Activated T-cell treated with anti-CD3 and anti-CD28 coated beads, Interleukin-2, amount 50 U/mL, for 24 hours (primary cell): Measurements from ENCODE around the gene TOM1L2.
A peak's percentile ranks its signal among the peaks of the same experiment; 100 is the strongest.

Source experiments
- DNase-seq: peaks from one replicate; pipeline ENCODE4 v3.0.0-alpha.2; 2020
- H3K27ac Mint-ChIP-seq: 2 replicates; pipeline ENCODE4 v1.8.0; 2020; ENCODE audit warnings: mild to moderate bottlenecking, mixed read lengths
- H3K27me3 Mint-ChIP-seq: 2 replicates; pipeline ENCODE4 v1.8.0; 2020; ENCODE audit warnings: mixed read lengths
- H3K36me3 Mint-ChIP-seq: 2 replicates; pipeline ENCODE4 v1.8.0; 2020; ENCODE audit warnings: low read depth, mixed read lengths
- H3K4me1 Mint-ChIP-seq: 2 replicates; pipeline ENCODE4 v1.8.0; 2020; ENCODE audit warnings: low read depth, mixed read lengths
- H3K4me3 Mint-ChIP-seq: 2 replicates; pipeline ENCODE4 v1.8.0; 2020; ENCODE audit warnings: mild to moderate bottlenecking, moderate library complexity, mixed read lengths
- H3K9me3 Mint-ChIP-seq: 2 replicates; pipeline ENCODE4 v1.8.0; 2020; ENCODE audit warnings: mixed read lengths

Gene TOM1L2

DNA sequence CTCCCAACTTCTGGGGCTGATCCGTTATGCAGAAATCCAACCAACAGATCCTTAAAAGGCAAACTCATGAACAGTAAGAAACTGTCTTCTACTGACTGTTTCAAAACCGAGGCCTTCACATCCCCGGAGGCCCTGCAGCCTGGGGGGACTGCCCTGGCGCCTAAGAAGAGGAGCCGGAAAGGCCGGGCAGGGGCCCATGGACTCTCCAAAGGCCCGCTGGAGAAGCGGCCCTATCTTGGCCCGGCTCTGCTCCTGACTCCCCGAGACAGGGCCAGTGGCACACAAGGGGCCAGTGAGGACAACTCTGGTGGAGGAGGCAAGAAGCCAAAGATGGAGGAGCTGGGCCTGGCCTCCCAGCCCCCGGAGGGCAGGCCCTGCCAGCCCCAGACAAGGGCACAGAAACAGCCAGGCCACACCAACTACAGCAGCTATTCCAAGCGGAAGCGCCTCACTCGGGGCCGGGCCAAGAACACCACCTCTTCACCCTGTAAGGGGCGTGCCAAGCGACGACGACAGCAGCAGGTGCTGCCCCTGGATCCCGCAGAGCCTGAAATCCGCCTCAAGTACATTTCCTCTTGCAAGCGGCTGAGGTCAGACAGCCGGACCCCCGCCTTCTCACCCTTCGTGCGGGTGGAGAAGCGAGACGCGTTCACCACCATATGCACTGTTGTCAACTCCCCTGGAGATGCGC, 174.9 kb downstream of the TOM1L2 start:
- peaks cover 17% of the 10 kb centered on the region for H3K4me1 Mint-ChIP-seq
- H3K27ac Mint-ChIP-seq: peak overlapping the region; percentile 29
- H3K4me3 Mint-ChIP-seq: no peak overlapping the region
- no peak for DNase-seq
- no peaks in the 10 kb centered on the region for H3K9me3 Mint-ChIP-seq
- no peaks in the 10 kb centered on the region for H3K27me3 Mint-ChIP-seq
- H3K36me3 Mint-ChIP-seq: peaks cover 47% of the 10 kb centered on the region

DNA sequence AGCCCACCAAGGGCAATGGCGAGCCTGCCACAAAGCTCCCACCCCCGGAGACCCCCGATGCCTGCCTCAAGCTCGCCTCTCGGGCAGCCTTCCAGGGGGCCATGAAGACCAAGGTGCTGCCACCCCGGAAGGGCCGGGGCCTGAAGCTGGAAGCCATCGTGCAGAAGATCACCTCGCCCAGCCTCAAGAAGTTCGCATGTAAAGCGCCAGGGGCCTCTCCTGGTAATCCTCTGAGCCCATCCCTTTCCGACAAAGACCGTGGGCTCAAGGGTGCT, 175.5 kb downstream of the TOM1L2 start:
- Mint-ChIP-seq H3K9me3 (no peaks in the 10 kb centered on the region), H3K27me3 (no peaks in the 10 kb centered on the region), H3K4me1 (peaks cover 22% of the 10 kb centered on the region), H3K27ac (no peak overlapping the region), H3K36me3 (peaks cover 47% of the 10 kb centered on the region), H3K4me3 (no peak overlapping the region)
- DNase-seq: no peak

- Mint-ChIP-seq H3K9me3 (no peaks in the 10 kb centered on the region), H3K4me3 (no peak overlapping the region), H3K27ac (no peak overlapping the region), H3K4me1 (peaks cover 25% of the 10 kb centered on the region), H3K27me3 (no peaks in the 10 kb centered on the region), H3K36me3 (peaks cover 47% of the 10 kb centered on the region)
- DNase-seq: no peak
Measured at GRCh38 chr17:17795946-17796786, 176.0 kb downstream of the TOM1L2 start.

DNA sequence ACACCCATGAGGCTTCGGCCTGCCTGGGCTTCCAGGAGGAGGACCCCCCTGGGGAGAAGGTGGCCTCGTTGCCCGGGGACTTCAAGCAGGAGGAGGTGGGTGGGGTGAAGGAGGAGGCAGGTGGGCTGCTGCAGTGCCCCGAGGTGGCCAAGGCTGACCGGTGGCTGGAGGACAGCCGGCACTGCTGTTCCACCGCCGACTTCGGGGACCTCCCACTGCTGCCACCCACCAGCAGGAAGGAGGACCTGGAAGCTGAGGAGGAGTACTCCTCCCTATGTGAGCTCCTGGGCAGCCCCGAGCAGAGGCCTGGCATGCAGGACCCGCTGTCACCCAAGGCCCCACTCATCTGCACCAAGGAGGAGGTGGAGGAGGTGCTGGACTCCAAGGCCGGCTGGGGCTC, 176.9 kb downstream of the TOM1L2 start:
- Mint-ChIP-seq H3K27ac (no peak overlapping the region), H3K36me3 (peaks cover 47% of the 10 kb centered on the region), H3K9me3 (no peaks in the 10 kb centered on the region), H3K4me3 (no peak overlapping the region), H3K4me1 (peaks cover 25% of the 10 kb centered on the region), H3K27me3 (no peaks in the 10 kb centered on the region)
- DNase-seq: no peak

- peaks cover 25% of the 10 kb centered on the region for H3K4me1 Mint-ChIP-seq
- H3K27ac Mint-ChIP-seq: no peak overlapping the region
- H3K9me3 Mint-ChIP-seq: no peaks in the 10 kb centered on the region
- H3K27me3 Mint-ChIP-seq: no peaks in the 10 kb centered on the region
- peaks cover 44% of the 10 kb centered on the region for H3K36me3 Mint-ChIP-seq
- no peak overlapping the region for H3K4me3 Mint-ChIP-seq
- no peak for DNase-seq
Measured at GRCh38 chr17:17794382-17794781, 177.8 kb downstream of the TOM1L2 start.
